Upper lobe of left lung (tissue), 4 donors: ENCODE measurements around the gene XCR1.

Source experiments
- CTCF ChIP-seq, 6 experiments: fragments of 450-650 bp in 4 of 6; fragments of 200-600 bp in 2 of 6; sonication (generic) in 2 of 6; IDR thresholded peaks; one replicate each; pipeline ENCODE4 v1.5.1; 2016 to 2019; ENCODE audit warnings: antibody characterized with exemption in 6 of 6
- EP300 ChIP-seq, 4 donors: sonication (generic); formaldehyde crosslinking; IDR thresholded peaks; one replicate each; pipeline ENCODE4 v1.5.1; 2017; ENCODE audit warnings: antibody characterized with exemption in 4 of 4, control low read depth in 2 of 4
- POLR2AphosphoS5 ChIP-seq, 2 donors: sonication (generic); formaldehyde crosslinking; IDR thresholded peaks; one replicate each; pipeline ENCODE4 v1.5.1; 2017; ENCODE audit warnings: antibody characterized with exemption in 2 of 2

GRCh38 chr3:45986303-45986982 is 40.8 kb downstream of the XCR1 start:
- TF ChIP-seq POLR2AphosphoS5 (IDR thresholded peaks at IDR 0.05) = peak in 1 of 2 donors; percentile 10
- no peak for TF ChIP-seq CTCF (IDR thresholded peaks at IDR 0.05)
- no peak for TF ChIP-seq EP300 (IDR thresholded peaks at IDR 0.05)
